ENCODE results near the gene TBL2.
"Not testable (repeated sequence)": the region's sequence is repeated elsewhere in the genome, so short reads cannot be mapped to it uniquely, and the experiment has no call there.

The TBL2 gene, protein sequence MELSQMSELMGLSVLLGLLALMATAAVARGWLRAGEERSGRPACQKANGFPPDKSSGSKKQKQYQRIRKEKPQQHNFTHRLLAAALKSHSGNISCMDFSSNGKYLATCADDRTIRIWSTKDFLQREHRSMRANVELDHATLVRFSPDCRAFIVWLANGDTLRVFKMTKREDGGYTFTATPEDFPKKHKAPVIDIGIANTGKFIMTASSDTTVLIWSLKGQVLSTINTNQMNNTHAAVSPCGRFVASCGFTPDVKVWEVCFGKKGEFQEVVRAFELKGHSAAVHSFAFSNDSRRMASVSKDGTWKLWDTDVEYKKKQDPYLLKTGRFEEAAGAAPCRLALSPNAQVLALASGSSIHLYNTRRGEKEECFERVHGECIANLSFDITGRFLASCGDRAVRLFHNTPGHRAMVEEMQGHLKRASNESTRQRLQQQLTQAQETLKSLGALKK

DNA sequence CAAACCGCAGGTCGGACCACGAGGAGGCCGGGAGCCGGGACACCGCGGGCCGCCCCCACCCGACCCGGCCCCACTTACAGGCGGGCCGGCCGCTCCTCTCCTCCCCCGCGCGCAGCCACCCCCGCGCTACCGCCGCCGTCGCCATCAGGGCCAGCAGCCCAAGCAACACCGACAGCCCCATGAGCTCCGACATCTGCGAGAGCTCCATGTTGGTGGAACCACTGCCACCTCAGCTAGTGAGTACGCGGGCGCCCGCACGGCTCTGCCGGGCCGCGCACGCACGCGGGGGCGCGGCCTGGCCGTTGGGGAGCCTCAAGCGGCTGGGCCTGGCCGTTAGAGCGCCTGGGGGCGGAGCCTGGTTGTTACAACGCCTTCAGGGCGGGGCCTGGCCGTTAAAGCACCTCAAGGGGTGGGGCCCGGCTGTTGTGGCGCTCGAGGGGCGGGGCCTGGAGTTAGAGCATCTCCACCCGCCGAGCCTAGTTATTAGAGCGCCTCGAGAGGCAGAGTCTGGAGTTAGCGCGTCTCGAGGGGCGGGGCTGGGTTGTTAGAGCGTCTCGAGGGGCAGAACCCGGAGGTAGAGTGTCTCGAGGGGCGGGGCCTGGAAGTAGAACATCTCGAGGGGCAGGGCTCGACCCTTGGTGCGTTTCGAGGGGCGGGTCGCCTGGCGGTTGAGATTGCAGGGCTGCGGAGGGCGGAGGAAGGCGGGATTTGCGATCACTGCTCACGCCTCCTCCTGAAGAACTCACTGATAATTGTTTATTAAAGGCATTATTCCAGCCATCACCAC lies at the start of gene TBL2:
Gene TBL2, minus strand, starts transcription at position 238 of the 787 bp plus-strand sequence. Its CDS starts 30 bp downstream, at position 208.
- DNase-seq, result peak; percentile 99

DNA sequence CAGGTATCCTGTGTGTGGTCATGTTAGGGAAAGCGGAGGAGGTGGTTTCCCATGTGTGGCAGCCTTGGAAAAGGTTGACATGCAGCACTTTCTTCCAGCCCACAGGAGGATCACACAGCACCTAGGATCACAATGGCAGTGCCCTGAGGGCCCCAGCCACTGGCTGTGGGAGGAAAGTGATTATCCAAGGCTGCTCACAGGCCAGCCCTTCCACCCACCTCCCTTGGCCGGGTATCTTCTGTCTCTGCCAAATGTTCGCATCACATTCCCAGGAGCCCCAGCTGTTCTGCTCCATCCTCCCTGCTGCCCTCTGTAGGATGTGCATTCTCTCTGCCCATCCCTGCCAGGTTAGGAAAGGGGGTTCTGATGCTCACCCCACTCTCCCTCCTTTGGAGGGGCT lies 48.4 kb upstream of the TBL2 start:
- DNase-seq, result no peak

DNA sequence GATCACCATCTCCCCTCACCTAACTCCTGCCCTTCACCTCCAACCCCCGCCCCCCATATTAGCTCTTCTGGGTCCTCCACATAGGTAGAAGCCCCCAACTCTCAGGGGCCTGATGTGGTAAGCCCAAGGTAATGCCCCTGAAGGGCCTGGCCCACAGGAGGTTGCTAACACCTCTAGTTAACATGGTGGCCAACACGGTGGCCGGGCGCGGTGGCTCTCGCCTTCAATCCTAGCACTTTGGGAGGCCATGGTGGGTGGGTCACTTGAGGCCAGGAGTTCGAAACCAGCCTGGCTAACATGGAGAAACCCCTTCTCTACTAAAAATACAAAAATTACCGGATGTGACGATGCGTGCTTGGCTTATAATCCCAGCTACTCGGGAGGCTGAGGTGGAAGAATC lies 46.9 kb upstream of the TBL2 start:
- DNase-seq, result no peak

DNA sequence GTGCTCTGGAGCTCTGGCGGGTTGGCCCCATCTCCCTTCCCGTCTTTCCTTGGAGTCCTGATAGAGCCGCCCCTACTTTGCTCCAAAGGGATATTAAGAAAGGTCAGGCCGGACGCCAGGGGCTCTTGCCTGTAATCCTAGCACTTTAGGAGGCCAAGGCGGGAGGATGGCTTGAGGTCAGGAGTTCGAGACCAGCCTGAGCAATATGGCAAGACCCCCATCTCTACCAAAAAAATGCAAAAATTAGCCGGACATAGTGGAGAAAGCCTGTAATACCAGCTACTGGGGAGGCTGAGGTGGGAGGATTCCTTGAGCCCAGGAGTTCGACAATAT lies 46.3 kb upstream of the TBL2 start:
- DNase-seq, result no peak

DNA sequence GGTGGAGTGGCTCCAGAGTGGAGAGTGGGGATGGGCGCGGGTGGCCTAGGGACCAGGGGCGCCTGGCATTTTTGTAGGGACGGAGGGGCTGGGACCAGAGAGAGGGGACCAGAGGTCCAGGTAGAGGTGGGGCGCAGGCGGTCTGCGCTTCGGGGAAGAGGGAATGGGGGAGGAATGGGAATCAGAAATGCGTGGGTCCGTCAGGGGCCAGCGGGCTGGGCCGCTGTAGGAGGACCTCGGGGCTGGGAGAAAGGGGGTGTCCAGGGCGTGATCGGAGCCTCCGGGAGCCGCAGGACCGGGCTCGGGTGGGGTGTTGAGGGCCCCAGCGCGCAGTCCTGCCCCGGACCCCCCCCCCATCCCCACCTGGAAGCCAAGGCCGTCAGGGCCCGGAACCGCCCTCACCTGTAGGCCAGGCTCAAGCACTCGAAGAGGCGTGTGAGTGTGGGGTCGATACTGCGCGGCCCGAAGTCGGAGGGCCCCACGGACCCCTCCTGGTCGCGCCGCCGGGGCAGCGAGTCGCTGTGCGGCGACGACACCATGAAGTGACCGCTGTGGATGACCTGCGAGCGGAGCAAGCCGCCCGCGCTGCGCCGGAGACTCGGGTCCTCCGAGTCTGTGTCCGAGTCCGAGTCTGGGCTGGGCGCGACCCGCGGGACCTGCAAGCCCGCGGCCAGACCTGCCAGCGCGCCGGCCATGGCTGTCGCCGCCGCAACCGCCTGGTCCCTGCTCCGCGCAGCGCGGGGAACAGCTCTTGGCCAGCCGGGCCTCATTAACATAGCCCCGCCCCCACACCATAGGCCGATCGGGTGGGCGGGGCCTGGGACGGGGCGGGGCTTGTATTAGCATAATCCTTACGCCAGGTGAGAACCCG lies 45.7 kb upstream of the TBL2 start, which contains the start of gene MLXIPL:
Gene MLXIPL, minus strand, starts transcription at position 725 of the 871 bp plus-strand sequence. Its CDS starts 30 bp downstream, at position 695.
- peak; percentile 79 for DNase-seq

DNA sequence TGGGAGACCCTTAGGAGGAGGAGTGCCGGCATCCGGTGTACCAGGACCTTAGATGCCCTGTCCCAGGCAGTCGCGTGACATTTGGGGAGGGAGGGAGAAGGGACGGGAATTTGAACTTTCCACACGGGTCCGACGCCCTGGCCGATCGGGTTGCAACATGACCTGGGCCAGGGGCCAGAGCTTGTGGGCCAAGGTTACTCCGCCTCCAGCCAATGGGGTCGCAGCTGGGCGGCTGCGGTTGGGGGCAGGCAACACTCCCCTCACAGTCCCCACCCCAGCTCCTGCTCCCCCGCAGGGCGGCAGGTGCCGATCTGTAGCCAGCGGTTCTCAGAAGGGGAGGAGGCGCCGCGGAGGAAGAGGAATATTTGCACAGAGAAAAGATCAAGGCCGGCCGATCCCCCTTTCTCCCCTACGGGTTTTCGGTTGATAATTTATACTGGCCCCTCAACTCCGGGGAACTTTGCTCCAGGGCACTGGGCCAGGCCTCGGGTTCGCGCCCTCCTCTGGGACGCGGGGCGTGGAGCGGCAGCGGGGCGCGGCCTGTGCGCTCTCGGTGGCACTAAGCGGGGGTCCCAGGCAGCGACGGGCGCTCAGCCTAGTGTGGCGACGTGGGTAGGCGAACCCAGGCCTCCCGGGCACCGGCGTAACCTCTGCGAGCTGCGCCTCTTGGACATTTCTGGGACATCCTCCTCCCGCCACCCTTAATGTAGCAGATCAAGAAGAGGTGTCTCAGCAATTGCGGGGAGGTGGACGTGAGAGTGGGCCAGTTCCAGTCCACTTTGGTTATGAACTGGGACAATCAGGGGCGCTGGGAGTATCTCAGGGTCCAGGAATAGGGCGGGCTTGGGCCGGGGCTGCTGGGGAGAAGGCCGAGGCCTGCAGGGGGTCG lies 44.8 kb upstream of the TBL2 start:
- no peak for DNase-seq

DNA sequence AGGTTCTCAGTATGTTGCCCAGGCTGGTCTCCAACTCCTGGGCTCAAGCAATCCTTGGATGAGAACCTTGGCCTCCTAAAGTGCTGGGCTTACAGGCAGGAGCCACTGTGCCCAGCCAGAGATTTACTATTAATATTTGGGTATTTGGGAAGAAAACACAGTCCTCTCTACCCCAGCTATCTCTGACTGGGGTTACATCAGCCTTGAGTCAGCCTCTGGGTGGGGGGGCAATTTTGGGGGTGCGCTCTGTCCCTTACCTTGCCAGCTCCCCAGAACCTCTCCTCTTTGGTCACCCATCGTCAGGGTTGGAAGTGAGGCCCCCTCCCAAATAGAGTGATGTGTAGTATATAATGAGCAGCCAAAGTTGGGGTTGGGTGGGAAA lies 44.1 kb upstream of the TBL2 start:
- DNase-seq, result no peak

DNA sequence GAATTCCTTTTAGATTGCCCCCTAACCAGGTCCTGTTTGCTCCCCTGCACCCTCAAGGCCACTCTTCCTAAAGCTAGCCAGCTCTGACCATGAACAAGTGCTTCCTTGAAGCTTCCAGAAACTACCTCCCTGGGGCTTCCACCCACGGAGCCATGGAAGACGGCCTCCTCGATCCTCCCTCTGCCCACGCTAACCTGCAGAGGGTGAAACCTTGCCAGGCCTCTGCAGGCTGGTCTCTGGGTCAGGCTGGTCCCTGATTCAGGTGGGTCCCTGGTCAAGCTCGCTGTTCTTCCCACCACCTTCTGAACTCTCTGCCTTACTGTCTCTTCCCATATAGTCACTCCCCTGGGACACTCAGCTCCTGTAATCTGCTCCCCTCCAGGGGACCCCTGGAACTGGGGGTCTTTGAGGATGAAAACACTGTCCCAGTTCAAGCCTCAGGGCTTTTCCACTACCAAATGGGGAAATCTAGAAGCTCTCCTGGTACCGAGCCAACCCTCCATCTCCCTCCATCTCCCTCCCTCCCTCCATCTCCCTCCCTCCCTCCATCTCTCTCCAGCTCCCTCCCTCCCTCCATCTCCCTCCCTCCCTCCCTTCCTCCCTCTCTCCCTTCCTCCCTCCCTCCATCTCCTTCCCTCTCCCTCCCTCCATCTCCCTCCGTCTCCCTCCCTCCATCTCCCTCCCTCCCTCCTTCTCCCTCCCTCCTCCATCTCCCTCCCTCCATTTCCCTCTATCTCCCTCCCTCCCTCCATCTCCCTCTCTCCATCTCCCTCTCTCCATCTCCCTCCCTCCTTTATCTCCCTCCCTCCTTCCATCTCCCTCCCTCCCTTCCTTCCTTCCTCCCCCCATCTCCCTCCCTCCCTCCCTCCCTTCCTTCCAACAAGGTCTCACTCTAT lies 43.0 kb upstream of the TBL2 start:
- no peak for DNase-seq

DNA sequence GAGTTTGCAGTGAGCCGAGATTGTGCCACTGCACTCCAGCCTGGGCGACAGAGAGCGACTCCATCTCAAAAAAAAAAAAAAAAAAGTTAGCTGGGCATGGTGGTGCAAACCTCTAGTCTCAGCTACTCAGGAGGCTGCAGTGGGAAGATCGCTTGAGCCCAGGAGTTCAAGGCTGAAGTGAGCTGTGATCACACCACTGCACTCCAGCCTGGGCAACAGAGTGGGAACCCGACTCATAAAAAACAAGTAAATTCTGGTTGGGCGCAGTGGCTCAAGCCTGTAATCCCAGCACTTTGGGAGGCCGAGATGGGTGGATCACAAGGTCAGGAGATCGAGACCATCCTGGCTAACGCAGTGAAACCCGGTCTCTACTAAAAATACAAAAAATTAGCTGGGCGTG lies 41.0 kb upstream of the TBL2 start:
- DNase-seq, result not testable (repeated sequence)

DNA sequence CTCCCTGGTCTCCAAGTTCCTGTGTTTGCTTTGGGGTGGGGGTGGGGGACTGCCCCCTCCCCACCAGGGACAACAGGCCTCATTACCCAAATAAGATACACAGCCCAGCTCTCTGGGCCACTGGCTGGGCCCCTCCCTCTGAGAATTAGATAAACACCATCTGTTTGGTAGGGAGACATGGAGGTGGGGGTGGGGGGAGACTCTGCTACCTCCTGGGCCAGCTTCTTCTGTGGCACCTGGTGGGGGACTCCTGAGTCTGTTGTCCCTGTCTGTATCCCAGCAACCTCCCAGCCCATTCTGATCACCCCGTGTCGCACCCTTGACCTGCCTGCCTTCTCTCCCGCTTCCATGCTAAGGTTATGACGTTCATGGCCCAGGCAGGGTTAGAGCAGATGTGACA lies 40.2 kb upstream of the TBL2 start:
- no peak for DNase-seq

DNA sequence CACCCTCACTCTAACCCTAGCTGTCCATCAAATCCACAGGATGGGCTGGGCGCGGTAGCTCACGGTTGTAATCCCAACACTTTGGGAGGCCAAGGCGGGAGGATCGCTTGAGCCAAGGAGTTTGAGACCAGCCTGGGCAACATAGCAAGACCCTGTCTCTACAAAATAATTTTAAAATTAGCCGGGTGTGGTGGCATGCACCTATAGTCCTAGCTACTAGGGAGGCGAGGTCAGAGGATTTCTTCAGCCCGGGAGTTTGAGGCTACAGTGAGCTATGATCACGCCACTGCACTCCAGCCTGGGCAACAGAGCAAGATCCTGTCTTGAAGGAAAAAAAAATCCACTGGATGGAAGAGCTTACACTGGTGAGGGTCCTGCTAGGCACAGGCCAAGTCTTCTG lies 39.1 kb upstream of the TBL2 start:
- DNase-seq, result not testable (repeated sequence)

DNA sequence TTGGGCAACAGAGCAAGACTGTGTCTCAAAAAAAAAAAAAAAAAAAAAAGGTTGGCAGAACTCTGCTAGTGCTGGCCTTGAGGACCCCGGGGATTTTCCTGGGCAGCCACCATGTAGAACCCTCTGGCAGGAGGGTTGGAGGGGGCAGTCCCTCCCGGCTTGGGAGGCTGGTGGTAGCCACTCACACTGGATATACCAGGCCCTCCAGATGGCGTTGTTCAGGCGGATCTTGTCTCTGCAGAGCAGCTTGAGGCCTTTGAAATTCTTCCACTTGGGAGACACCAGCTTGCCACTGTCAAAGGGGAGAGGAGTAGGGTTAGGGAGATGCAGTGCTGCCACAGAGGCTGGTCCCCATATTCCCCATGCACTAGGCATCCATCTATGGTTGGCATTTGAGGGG lies 37.5 kb upstream of the TBL2 start:
- no peak for DNase-seq

DNA sequence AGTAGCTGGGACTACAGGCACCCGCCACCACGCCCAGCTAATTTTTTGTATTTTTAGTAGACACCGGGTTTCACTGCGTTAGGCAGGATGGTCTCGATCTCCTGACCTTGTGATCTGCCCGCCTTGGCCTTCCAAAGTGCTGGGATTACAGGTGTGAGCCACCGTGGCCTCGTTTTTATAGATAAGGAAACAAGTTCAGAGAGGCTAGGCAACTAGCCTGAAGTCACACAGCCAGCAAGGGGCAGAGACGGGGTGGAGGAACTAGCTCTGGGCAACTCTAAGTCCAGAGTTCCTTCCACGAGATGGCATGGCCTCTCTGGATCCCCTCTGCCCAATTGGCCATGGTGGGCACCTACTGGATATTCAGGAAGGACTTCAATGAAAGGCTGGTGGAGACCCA lies 36.6 kb upstream of the TBL2 start:
- DNase-seq, result not testable (repeated sequence)

DNA sequence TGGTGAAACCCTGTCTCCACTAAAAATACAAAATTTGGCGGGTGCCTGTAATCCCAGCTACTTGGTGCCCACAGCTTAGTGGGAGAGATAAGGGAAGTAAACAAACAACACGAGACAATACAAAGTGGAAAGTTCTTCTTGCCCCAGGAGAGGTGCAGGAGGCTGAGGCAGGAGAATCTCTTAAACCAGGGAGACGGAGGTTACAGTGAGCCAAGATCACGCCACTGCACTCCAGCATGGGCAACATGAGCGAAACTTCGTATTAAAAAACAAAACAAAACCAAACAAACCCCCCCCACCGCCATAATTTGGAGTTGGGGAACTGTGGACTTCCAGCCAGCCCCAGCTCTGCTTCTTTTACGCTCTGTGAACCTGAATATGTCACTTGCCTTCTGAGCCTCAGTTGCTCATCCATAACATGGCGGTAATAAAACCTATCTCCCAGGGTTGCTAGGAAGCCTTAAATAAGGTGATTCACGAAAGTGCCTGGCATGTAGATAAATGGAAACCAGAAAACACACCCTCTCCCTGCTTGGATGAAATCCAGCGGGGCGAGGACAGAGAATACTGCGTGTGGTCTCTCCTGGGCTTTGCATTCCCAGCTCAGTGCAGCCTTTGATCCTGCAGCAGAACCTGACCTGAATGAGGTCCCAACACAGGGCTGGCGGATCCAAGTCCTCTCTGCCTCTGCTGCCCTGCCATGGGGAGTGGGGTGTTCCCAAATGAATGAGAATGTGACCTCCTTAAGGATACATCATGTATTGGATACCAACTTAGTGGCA lies 35.8 kb upstream of the TBL2 start:
- DNase-seq, result no peak

DNA sequence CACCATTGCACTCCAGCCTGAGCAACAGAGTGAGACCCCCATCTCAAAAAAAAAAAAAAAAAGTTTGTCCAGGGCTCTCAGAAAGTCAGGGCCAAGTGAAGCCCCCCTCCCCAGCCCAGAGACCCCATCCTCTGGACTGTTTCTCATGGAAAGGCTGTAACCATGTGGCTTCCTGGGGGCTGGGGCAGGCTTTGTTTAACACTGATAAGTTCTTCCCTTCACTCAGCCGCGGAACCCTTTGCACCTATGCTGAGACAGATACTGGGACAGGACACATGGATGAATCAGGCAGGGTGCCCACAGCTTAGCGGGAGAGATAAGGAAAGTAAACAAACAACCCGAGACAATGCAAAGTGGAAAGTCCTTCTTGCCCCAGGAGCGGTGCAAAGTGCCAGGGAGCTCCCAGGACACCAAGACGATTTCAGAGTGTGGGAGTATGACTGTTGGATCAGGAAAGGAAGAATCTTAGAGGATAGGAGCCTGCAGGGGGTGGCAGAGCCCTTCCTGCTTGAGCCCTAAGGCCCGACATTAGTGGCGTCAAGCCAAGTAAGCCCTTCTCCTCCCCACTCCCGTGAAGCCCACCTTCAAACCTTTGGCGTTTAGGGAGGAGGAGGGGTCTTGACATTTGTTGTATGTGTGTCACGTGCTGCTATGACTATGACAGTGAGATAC lies 34.4 kb upstream of the TBL2 start:
- peak; percentile 31 for DNase-seq

DNA sequence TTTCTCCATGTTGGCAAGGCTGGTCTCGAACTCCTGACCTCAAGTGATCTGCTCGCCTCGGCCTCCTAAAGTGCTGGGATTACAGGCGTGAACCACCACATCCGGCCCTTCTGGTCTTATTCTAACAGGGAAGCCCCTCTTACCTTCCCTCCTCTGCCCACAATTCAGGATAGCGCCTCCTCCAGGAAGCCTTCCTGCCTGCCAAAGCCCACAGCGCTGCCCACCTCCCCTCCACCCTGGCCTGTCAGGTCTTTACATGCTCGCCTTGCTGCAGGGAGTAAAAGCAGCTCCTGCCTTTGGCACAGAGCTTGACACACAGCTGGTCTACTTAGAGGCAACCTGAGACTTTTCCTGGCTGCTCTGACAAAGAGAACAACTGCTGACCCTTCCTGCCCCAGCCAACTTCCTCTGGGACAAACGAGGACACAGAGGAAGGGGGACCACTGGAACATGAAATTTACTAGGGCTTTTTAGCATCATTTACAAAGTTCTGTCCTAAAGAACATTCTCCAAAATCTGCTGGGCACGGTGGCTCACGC lies 32.7 kb upstream of the TBL2 start:
- DNase-seq, result no peak

DNA sequence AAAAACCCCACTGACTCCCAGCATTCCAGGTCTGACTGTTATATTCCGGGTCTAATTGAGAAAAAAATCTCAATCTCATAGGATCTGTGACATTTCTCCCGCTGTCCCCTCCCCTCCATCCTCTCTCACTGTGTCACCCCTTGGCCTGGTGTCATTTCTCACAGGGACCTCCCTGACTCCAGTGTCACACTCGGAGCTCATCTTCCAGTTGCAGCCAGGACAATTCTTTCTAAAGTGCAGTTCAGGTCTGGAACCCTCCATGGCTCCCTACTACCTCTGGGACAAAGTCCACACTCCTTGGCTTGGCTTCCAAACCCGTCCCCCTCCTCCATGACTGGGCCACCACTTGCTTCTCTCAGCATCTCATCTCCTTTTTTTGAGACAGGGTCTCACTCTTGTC lies 31.7 kb upstream of the TBL2 start:
- DNase-seq, result no peak

DNA sequence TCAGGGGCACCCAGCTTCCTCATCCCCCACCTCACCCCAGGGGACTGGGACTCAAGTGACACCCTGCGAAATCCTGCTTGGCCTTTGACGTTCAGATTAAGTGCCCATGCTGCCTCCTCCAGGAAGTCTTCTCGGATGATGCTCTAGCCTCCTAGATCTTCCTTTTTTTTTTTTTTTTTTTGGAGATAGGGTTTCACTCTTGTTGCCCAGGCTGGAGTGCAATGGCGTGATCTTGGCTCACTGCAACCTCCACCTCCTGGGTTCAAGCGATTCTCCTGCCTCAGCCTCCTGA lies 29.3 kb upstream of the TBL2 start:
- not testable (repeated sequence) for DNase-seq
